Measurements from ENCODE around the gene TSACC. TPM values are rescaled to one million over a fixed set of nuclear protein-coding genes. Genes with fewer than 3 reads are reported as not detected.

TSACC gene
- total and polyA plus RNA-seq, 2 of the 8 experiments (the other 6 are each of a cell fraction or from before 2014, with no cell fraction given) = 1.0 to 5.0 TPM

DNA sequence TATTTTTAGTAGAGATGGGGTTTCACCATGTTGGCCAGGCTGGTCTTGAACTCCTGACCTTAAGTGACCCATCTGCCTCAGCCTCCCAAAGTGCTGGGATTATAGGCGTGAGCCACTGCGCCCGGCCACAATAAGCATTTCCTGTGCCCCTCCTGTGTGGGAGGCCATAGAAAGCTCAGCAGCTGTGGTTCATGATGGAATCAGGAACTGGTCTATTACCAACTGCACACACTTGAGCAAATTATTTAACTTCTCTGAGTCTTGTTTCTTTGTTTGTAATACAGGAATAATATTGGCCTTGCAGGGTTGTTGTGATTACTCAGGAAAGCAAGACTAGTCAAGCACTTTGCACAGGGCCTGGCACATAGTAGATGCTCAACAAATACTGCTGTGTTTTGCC, 45.7 kb downstream of the TSACC start:
- no peak overlapping the region; the same call in 1 of the 2 replicates for H2BK15ac ChIP-seq (ENCODE audit: low read length)
- 98% methylated on average over 3 of the region's 3 CpGs; no CpG with 5 or more reads in 1 of the 2 experiments for WGBS, 2 experiments (ENCODE audit: extremely low coverage in 1 of 2, insufficient coverage in 1 of 2, insufficient read length in 1 of 2, insufficient replicate concordance in 2 of 2, low coverage in 1 of 2, low lambda C conversion rate in 2 of 2, missing lambda C conversion rate in 1 of 2)
- H3K36me3 ChIP-seq (ENCODE audit: control insufficient read depth in 2 of 4, insufficient read depth in 4 of 4, low read length in 3 of 4) = no peaks in the 10 kb centered on the region
- no peak overlapping the region for H2BK5ac ChIP-seq (ENCODE audit: low read depth, low read length)
- H3K23ac ChIP-seq (ENCODE audit: insufficient read length) = no peak overlapping the region
- H3K79me1 ChIP-seq (ENCODE audit: low read depth, low read length) = no peaks in the 10 kb centered on the region
- no peak overlapping the region for H2BK12ac ChIP-seq (ENCODE audit: low read depth, low read length)
- H3K27me3 ChIP-seq (replicated peaks in 1 of 4; ENCODE audit: control insufficient read depth in 3 of 4, extremely low read depth in 1 of 4, insufficient read depth in 3 of 4, low read length in 3 of 4) = peaks cover 11 to 33% (median 30%) of the 10 kb centered on the region in 4 experiments
- no peak overlapping the region for H4K5ac ChIP-seq (ENCODE audit: insufficient read length, low read depth, low read length)
- H3K9me3 ChIP-seq (ENCODE audit: insufficient read depth in 2 of 2, low read depth in 1 of 2, low read length in 1 of 2) = no peaks in the 10 kb centered on the region
- FAIRE-seq (no peak), DNase-seq (ENCODE audit: low read depth in 1 of 2, low spot score in 2 of 2) (no peak)
- H2AK5ac ChIP-seq (ENCODE audit: low read depth, low read length) = no peak overlapping the region
- ChIA-PET CTCF (ENCODE audit: partially characterized antibody) (interaction anchor here (0.6 to 26.1 kb wide), 13 partner anchors 10 to 379 kb away, joined by 3 to 574 read pairs (median 92); partner anchors contain the start of gene RHBG), POLR2A (ENCODE audit: partially characterized antibody) (interaction anchor here (1.1 kb wide), 1 partner anchor 56 kb away, joined by 3 read pairs; no protein-coding TSS in a partner anchor)
- H4K8ac ChIP-seq (ENCODE audit: extremely low read depth, insufficient read depth, low read length) = no peak overlapping the region
- no peak overlapping the region for H4K91ac ChIP-seq (replicated peaks; ENCODE audit: insufficient read length, low read length)
- no peak overlapping the region for H2BK20ac ChIP-seq (ENCODE audit: low read length)
- H3K56ac ChIP-seq (replicated peaks; ENCODE audit: insufficient read length, low read depth, low read length) = no peak overlapping the region
- H3K4ac ChIP-seq (replicated peaks; ENCODE audit: insufficient read length, low read depth, low read length) = no peak overlapping the region
- no peaks in the 10 kb centered on the region for H4K20me1 ChIP-seq (replicated peaks in 1 of 2; ENCODE audit: control insufficient read depth in 1 of 2, insufficient read depth in 2 of 2, low read length in 2 of 2)
- H3K14ac ChIP-seq (ENCODE audit: insufficient read length) = no peak overlapping the region
- H2AFZ ChIP-seq (ENCODE audit: low read length) = no peak overlapping the region
- H3K23me2 ChIP-seq (ENCODE audit: low read depth, low read length) = peaks cover 4% of the 10 kb centered on the region; the same call in 1 of the 2 replicates
- H3K27ac ChIP-seq (ENCODE audit: low read depth, low read length) = no peak overlapping the region
- no peaks in the 10 kb centered on the region for H3K79me2 ChIP-seq (ENCODE audit: control insufficient read depth in 1 of 2, insufficient read depth in 2 of 2, low read length in 2 of 2)
- H3K9ac ChIP-seq (replicated peaks in 1 of 4; ENCODE audit: extremely low read depth in 1 of 4, low read depth in 3 of 4, low read length in 3 of 4) = no peak overlapping the region
- H2BK120ac ChIP-seq (replicated peaks; ENCODE audit: low read depth, low read length) = no peak overlapping the region
- peaks cover 4 to 14% (median 10%) of the 10 kb centered on the region in 4 experiments for H3K4me1 ChIP-seq (replicated peaks in 1 of 4; ENCODE audit: control insufficient read depth in 3 of 4, insufficient read depth in 4 of 4, low read length in 3 of 4)
- no peak overlapping the region for H3K4me2 ChIP-seq (ENCODE audit: insufficient read depth in 1 of 2, low read depth in 2 of 2, low read length in 2 of 2)
- H3K4me3 ChIP-seq (ENCODE audit: extremely low read depth in 1 of 4, insufficient read depth in 2 of 4, low read depth in 3 of 4, low read length in 4 of 4) = no peak overlapping the region
- H3K18ac ChIP-seq (ENCODE audit: extremely low read depth, low read length) = no peak overlapping the region
- TF ChIP-seq SAP30 (IDR thresholded peaks at IDR 0.05; ENCODE audit: insufficient read depth, insufficient replicate concordance, low read length) = no peak
- no peak for TF ChIP-seq SP1 (IDR thresholded peaks at IDR 0.05; ENCODE audit: low read depth, low read length)

All from H1 (cell line).